Left colon (tissue), 2 donors: Measurements from ENCODE around the gene TNKS2. TPM values are rescaled to one million over a fixed set of nuclear protein-coding genes. Genes with fewer than 3 reads are reported as not detected.
"Not testable (repeated sequence)": the region's sequence is repeated elsewhere in the genome, so short reads cannot be mapped to it uniquely, and the experiment has no call there.

ENCODE experiments used
- ATAC-seq: fragments of 200-7000 bp; cut with Tn5 transposase; one replicate; pipeline ENCODE4 v1.9.1; 2020; ENCODE audit warnings: mild to moderate bottlenecking, moderate library complexity
- DNase-seq, 2 donors: peaks; one replicate each; pipeline ENCODE4 v3.0.0-alpha.2; 2020
- intact Hi-C, 2 donors: fragments of 100-400 bp; cut with DNase I in 1 of 2; cut with micrococcal nuclease in 1 of 2; formaldehyde crosslinking; loops; one replicate each; pipeline versions ENCODE4 v1.11.2 to v1.14.0; 2022; cut with DNase I, micrococcal nuclease
- total RNA-seq, 2 donors: library from RNA; stranded (reverse); fragmentation: NEBNext Ultra II Directional; extraction: Animal tissue kit (Norgen Biotek cat#: 25700); gene quantifications; one replicate each; pipeline ENCODE4 v1.2.1, GENCODE V29; 2021
- donor health status: DM: no; HTN: no; CAD: no.
- donor health status: DM: yes; HTN: yes; CAD: no.

TNKS2 gene
- total RNA-seq, 2 donors from 2014 or later, result 23.5 to 27.5 TPM

DNA sequence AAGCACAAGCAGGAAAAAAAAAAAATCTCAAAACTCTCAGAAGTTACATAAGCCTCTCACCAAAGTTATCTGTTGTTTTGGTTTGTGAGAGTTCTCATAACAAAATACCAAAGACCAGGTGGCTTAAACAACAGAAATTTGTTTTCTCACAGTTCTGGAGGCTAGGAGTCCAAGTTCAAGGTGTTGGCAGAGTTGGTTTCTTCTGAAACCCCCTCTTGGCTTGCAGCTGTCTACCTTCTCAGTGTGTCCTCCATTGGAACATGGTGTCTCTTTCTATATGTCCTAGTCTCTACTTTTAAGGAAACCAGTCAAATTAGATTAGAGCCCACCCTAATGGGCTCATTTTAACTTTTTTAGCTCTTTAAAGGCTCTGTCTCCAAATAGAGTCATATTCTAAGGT is 44.9 kb downstream of the TNKS2 start:
- intact Hi-C loops, result loop anchor here in 1 of 2 donors (10.0 kb wide), 1 partner anchor 632 kb away; no protein-coding TSS in a partner anchor
- no peak for ATAC-seq
- no peak for DNase-seq

DNA sequence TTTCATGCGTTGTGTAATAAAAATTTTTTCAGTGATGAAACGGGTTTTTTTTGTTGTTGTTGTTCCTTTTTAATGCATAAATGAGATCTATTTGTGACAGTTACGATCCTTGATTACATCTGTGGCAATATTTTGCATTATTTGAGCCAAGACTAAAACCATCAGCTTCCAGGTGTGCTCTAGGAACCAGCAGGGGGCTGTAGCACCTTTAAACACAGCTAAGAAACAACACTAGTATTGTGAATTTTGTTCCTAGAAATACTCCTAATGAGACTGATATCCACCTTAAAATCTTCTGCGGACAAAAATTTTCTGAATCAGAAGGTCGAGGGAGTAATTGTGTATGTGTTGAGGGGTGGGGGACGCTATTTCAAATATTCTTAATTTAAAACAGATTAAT is 58.4 kb downstream of the TNKS2 start:
- intact Hi-C loops, result no loop called here

DNA sequence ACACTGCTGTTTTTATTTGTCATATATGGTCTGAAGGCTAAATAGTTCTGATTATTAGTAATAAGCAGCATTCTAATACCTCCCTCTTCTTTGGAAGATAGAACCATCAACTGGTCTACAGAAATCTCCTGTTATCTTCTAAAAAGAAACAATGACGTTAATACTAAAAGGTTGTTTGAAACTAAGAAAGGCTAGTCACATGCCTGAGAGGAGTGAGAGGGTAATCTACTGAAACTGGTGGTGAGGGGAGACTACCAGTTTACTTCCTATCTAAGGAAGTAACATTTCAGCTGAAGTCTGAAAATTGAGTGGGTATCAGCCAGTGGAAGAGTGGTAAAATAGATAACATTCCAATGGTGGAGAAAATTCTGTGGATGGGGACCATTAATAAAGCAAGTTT is 62.7 kb downstream of the TNKS2 start:
- intact Hi-C loops, result no loop called here

More for the DNA sequence above, 58.4 kb downstream of the TNKS2 start:
- DNase-seq, result no peak
- ATAC-seq, result no peak

DNA sequence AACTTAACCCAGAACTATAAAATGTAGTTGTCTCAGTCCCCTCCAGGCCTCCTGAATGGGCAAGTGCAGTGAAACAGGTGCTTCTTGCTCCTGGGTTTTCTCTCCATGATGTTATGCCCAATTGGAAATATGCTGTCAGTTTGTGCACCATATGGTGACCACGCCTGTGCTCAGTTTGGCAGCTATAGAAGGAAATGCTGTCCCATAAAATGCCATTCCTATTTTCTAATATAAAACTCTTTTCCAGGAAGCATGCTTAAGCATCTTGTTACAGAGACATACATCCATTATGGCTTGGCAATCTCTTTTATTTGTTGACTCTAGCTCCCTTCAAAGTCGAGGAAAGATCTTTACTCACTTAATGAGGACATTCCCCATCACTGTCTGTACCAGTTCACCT is 65.9 kb downstream of the TNKS2 start:
- ATAC-seq, result peak; percentile 89
- intact Hi-C loops, result no loop called here
- DNase-seq, result peak; percentile 18 to 27

More for the DNA sequence above, 62.7 kb downstream of the TNKS2 start:
- DNase-seq (no peak), ATAC-seq (no peak)

DNA sequence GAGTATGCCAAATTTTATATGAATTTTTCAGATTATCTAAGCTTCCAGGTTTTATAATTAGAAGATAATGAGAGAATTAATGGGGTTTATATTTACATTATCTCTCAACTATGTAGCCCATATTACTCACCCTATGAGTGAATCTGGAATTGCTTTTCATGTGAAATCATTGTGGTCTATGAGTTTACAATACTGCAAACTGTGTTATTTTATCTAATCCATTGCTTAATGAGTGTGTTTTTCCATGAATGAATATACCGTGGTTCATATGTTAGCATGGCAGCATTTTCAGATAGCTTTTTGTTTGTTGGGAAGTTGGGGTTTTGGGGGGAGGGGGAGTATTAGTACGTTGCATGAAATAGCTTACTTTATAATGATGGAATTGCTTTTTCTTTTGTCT is 66.5 kb downstream of the TNKS2 start:
- DNase-seq, result no peak
- intact Hi-C loops, result no loop called here
- no peak for ATAC-seq

- intact Hi-C loops, result no loop called here
- ATAC-seq (no peak), DNase-seq (no peak)
Measured at GRCh38 chr10:91865562-91866081, 67.4 kb downstream of the TNKS2 start.

GRCh38 chr10:91875156-91875555 is 76.9 kb downstream of the TNKS2 start:
- no peak for DNase-seq
- no peak for ATAC-seq
- intact Hi-C loops, result no loop called here

DNA sequence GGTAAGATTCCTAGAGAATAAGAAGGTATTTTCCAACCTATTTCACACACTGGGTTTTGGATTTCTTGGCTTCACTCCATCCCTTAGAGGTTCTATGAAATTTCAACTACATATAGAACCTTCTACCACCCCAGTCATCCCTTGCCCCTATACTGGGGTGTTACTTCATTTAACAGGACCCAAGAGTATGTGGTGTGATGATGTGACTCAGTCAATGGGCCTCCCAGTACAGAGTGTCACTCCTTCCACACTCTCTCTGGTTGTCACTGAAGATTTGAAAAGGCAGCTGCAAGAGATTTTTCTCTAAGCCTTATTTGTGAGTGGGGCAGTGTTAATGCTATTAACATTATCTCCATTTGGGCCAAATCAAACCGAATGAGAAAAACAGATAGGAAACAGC is 77.6 kb downstream of the TNKS2 start:
- DNase-seq, result no peak
- intact Hi-C loops, result no loop called here
- ATAC-seq, result no peak

DNA sequence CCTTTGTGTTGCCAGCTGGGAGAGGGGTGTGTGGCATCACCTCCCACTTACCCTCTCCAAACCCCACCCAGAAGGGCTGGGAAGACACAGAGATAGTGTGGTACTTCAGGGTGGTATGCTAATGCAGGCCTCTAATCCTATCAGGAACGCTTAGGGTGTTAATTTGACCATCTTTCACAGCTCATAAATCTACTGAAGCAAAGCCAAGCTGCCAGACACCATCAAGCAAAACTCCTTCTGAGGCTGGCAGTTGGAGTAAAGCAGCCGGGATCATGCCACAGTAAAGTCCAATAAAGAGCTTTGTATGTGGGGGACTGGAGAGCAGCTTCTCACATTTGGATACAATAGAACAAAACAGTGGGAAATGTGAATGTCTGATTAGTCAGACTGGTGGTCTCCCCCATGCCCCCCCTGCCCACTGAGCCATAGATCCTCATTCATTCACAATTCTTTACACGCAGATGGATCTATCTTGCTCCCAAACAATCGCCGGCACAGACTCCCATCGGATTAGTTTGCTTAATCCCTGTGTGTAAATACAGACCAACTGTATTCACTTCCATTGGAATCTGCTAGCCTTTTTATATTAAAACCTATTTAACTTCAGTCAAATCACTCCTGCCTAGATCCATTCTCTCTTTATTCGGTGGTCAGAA is 81.4 kb downstream of the TNKS2 start:
- no peak for ATAC-seq

GRCh38 chr10:91880310-91880709 is 82.1 kb downstream of the TNKS2 start:
- DNase-seq (no peak), ATAC-seq (peak; percentile 45)
- intact Hi-C loops, result no loop called here

More for the DNA sequence above, 81.4 kb downstream of the TNKS2 start:
- intact Hi-C loops, result no loop called here
- no peak for DNase-seq

GRCh38 chr10:91883549-91884444 is 85.6 kb downstream of the TNKS2 start:
- intact Hi-C loops, result no loop called here
- DNase-seq (peak in 1 of 2 donors; percentile 11), ATAC-seq (peak; percentile 74)

- DNase-seq (no peak), ATAC-seq (no peak)
- intact Hi-C loops, result no loop called here
Measured at GRCh38 chr10:91884536-91884935, 86.3 kb downstream of the TNKS2 start.

DNA sequence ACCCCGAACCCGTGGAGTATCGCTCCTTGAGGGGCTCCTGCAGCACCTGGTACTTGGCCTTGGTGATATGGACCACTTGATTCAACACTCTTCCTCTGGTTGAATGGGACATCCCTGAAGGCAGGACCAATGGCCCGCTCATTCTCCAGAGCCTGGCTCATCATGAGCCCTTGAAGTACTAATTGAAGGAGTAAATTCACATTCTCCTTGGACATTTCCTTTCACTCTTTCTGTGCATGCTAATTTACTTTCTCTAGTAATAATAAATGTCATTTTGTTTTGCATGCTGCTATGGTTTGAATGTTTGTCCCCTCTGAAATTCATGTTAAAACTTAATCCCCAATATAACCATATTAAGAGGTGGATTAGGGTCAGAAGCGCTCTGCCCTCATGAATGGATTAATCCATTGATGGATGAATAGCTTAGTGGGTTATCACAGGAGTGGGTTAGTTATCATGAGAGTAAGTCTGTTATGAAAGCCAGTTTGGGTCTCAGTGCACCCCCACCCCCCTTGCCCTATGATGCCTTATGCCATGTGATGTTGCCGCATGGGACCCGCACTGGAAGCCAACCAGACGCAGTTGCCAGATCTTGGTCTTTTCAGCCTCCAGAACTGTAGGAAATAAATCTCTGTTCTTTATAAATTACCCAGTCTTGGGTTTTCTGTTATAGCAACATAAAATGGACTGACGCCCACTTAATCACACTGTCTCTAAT is 87.3 kb downstream of the TNKS2 start:
- ATAC-seq (no peak), DNase-seq (no peak)
- intact Hi-C loops, result no loop called here

- no peak for DNase-seq
- intact Hi-C loops, result no loop called here
- no peak for ATAC-seq
Measured at GRCh38 chr10:91886954-91887271, 88.7 kb downstream of the TNKS2 start.

GRCh38 chr10:91887272-91888076 is 89.2 kb downstream of the TNKS2 start:
- peak; percentile 25 to 26 for DNase-seq
- ATAC-seq, result peak; percentile 55
- intact Hi-C loops, result no loop called here

DNA sequence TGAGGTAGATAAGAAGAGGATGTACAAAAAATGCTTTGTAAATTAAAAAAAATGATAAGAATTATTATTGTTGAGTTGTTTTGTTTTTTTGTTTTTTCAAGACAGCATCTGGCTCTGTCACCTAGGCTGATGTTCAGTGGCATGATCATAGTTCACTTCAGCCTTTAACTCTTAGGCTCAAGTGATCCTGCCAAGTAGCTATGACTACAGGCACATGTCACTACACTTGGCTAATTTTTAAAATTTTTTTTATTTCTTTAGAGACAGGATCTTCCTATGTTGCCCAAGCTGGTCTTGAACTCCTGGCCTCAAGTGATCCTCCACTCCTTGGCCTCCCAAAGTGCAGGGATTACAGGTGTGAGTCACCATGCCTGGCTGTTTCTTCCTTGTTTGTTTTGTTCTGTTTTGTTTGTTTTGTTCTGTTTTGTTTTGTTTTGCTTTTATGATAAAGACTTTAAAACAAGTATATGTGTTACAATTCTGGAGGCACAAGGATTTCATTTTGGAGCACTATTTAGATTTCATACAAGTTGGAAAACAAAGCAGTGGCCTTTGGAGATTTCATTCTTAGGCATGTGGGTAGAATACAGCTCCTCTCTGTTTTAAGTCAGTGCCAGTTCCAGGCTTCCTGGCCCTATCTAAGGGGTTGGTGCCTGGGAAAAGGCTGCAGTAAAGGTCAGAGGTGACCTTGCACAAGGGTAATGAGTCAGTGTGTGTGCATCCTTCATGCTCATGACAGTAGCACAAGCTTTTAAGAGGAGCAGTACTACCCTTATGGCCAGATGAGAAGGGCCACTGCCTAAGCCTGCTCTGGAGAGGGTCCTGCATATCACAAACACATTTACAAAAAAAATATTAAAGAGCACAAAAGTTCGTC is 93.1 kb downstream of the TNKS2 start:
- ATAC-seq (no peak), DNase-seq (no peak)
- intact Hi-C loops, result no loop called here

- intact Hi-C loops, result no loop called here
- DNase-seq (no peak), ATAC-seq (no peak)
Measured at GRCh38 chr10:91893051-91893450, 94.8 kb downstream of the TNKS2 start.

GRCh38 chr10:91894261-91894685 is 96.0 kb downstream of the TNKS2 start:
- ATAC-seq, DNase-seq, intact Hi-C loops: not testable (repeated sequence)
